Measurements from ENCODE around the gene MAGI2.
A peak's percentile ranks its signal among the peaks of the same experiment; 100 is the strongest.

MAGI2 gene

GRCh38 chr7:78716876-78717275 lies 736.6 kb downstream of the MAGI2 start:
- DNase-seq (ENCODE audit: low read depth): no peak

DNA sequence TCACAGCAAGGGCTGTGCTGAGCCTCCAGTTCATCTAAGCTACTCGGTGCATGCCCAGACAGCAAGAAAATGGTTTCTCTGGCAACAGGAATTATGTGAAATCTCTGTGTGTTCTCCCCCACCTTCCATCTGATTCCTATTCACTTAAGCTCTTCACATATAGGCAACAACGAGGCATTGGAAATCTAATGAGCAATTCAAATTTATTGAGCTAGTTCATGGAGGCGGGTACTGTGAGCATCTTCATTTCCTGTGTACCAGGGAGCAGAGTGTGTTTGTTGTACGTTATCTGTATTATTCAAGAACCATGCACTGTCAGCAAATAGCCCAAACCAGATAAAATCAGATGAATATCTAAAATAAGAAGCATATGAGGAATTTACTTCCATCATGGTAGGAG lies 739.1 kb downstream of the MAGI2 start:
- DNase-seq (ENCODE audit: low read depth): no peak

- no peak for DNase-seq (ENCODE audit: low read depth)
These were observed 741.4 kb downstream of the MAGI2 start for GRCh38 chr7:78712111-78712510.

- DNase-seq (ENCODE audit: low read depth): no peak
These were observed 743.8 kb downstream of the MAGI2 start for GRCh38 chr7:78709658-78710057.

GRCh38 chr7:78704504-78704903 lies 749.0 kb downstream of the MAGI2 start:
- no peak for DNase-seq (ENCODE audit: low read depth)

DNA sequence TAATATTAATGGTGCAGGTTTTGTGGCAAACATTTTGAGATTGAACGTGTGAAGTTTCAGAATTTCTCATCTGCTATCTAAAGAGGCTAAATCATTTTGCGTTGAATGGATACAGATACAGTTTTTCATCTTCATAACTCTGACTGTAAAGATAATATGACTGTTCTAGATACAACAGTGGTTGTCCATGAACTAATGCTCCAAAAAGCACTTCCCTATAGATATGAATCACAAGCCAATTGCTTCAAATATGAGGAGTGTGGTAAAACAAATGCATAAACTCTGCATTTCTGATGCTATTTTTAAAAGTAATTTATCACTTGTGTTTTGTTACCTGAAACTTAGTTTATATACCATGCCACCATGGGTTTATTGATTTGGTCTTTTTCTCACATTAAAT lies 750.1 kb downstream of the MAGI2 start:
- DNase-seq (ENCODE audit: low read depth): no peak

DNA sequence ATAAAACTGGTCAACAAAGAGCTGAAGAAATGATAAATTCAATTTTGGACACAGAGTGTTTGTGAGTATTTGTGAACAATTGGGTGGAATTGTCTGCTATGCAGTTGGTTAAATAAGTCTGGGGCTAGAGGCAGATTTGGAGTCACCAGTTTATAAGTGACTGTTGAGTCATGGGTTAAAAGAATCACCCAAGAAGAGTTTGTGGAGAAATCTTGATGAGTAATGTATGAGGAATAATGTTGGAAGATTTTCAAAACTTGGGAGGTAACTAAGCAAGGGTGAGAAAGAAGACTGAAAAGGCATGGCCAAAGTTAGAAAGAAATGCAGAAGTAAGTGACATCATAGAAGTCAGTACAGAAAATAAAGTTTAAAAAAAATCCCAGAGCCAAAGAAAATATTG lies 750.7 kb downstream of the MAGI2 start:
- peak; percentile 87 for DNase-seq (ENCODE audit: low read depth)

DNA sequence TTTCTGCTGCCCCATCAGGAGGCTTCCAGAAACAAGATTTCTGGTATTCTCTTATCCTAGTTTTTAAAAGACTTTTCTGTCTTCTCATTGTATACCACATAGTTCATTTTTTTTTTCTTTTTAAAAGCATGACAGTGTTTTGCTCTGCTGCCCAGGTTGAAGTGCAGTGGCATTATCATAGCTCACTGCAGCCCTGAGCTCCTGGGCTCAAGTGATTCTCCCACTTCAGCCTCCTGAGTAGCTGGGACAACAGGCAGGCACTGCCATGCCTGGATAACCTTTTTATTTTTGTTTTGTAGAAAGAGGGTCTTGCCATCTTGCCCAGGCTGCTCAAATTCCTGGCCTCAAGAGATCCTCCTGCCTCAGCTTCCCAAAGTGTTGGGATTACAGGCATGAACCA lies 757.6 kb downstream of the MAGI2 start:
- no peak for DNase-seq (ENCODE audit: low read depth)

DNA sequence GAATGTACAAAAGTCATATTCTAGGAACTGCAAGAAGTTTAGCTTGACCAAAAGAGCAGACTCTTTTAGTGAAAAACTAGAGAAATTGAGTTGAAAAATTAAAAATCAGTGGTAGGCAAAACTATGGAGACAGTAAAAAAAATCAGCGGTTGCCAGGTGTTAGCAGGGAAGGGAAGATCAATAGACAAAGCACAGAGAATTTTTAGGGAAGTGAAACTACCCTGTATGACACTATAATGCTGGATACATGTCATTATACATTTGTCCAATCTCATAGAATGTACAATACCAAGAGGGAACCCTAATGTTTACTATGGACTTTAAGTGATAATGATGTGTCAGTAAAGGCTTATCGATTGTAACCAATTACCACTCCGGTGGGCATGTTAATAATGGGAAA lies 761.9 kb downstream of the MAGI2 start:
- no peak for DNase-seq (ENCODE audit: low read depth)

DNA sequence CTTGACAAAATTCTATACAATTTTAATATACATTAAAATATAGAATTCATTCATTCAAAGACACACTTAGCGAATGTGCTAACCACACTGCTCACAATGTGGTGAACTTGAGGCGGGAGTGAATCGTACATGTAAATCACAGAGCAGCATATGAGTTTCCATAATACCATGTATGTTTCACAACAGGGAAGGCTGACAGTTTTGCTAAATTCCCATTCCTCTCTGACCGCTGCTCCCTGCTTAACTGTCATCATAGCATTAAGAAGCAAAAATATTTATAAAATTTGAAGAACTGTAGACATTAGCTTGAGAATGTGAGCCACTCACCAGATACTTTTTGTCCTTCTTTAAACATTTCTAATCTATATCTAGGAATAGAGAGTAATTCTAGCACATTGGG lies 763.3 kb downstream of the MAGI2 start:
- DNase-seq (ENCODE audit: low read depth): no peak

DNA sequence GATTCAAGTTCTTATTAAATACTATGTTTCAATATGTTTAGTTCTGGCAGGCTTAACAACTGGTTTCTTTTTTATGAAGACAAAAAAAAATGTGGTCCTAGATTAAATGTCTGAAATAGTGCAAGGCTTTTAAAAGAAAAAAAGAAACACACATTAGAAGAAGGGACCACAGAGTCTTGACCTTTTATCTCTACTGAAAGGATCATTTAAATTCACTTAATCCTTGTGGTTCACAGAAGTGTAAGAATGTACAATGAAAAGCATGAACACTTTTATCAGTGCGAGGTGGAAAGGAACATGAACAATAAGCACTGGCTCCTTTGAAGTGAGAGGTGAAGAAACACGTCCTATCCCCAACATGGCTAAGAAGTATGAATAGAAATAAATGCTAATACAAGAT lies 765.1 kb downstream of the MAGI2 start:
- DNase-seq (ENCODE audit: low read depth): no peak

DNA sequence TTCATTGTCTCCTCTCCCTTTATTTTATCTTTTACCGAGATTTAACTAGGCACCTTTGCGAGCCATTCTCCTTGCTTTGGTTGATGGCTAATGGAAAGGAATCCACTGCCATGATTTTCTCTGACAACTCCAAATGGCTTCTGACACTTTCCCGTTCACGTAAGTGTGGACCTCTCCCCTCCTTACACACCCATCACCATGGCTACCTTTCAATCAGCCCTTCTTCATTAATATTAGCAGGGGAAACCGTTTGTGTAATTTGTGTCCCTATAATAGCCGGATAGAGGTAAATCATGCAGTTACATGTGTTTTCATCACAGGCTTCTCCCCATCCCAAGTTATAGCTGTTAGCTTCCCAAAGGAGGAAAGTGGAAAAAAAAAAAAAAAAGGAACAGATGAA lies 767.3 kb downstream of the MAGI2 start:
- no peak for DNase-seq (ENCODE audit: low read depth)

GRCh38 chr7:78684201-78684600 lies 769.3 kb downstream of the MAGI2 start:
- no peak for DNase-seq (ENCODE audit: low read depth)

DNA sequence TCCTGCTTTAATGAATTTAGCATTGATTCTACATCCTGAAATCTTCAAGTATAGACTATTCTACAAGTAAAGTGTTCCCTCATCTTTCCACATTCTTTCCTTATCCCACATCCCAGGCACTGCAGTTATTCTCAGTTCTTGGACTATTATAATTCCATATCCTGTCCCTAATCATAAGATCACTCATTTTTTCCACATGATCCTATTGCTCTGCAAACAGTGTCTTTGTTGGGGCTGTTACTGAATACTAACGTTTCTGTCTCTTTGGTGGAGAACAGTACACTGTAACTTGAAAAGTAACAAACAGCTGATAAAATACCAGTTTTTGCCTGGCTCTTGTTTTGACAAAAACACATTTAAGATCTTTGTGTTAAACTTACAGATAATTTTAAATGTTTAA lies 769.9 kb downstream of the MAGI2 start:
- DNase-seq (ENCODE audit: low read depth): no peak

- DNase-seq (ENCODE audit: low read depth): no peak
These were observed 774.2 kb downstream of the MAGI2 start for GRCh38 chr7:78679112-78679876.

DNA sequence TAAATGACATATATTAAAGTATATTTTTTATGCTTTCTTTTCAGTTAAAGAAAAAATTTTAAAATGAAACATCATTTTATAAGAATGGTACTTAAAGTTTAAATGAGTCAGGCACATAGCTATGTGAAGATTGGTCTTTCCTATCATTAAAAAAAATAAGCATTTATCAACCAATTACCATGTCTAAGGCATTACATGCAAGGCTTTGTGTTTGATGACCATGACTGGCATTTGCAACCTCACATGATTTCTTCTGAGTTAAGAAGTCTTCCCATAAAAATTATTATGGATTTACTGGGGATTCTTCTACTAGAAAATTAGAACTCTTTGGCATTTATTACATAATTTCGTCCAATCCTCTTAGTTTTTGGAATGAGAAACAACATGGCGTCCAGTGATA lies 776.1 kb downstream of the MAGI2 start:
- DNase-seq (ENCODE audit: low read depth): no peak

DNA sequence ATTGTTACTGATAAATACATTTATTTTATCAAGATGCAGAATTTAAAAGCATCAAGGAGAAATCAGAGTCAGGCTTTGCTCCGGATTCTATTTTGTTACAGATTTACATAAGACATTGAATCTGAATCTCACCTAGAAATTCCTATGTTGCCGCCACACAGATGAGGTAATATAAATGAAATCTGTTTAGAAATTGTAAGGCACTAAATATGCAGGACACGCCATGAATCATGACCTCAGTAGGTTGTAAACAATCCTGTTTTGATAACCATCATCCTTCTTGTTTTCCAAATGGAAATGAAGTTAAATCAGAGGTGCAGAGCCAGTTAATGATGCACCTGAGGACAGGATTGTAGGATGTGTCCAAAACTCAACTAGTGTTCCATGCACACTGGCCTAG lies 778.0 kb downstream of the MAGI2 start:
- DNase-seq (ENCODE audit: low read depth): no peak

GRCh38 chr7:78673272-78673671 lies 780.2 kb downstream of the MAGI2 start:
- DNase-seq (ENCODE audit: low read depth): no peak

DNA sequence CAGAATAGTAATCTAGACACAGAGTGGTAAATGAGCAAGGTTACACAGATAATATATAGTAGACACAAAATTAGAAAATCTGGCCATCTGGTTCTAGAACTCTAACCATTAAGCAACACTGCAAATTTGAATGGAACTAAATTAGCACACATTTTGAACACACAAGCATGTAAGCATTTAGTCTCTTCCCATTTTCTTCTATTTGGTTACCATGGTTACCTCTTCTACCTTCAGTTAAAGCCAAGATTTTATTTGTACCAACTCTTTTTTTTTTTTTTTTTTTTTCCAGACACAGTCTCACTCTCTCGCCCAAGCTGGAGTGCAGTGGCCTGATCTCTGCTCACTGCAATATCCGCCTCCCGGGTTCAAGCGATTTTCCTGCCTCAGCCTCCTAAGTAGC lies 790.5 kb downstream of the MAGI2 start:
- no peak for DNase-seq (ENCODE audit: low read depth)

DNA sequence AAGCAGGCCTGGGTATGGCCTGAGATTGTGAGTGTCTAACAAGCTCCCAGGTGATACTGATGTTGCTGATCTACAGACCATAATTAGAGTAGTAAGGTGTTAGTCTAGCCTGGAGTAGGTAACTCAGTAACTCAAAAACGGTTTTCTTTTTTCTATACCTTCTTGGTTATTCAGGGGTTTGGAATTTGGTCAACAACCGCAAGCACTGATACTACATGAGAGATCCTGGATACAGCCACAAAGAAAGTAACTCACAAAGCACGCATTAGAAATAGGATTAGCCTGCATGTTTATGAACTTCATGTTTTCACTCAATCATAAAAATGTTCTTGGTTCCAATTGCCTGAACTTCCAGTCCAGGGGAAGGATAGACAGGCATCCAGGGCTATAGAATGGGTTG lies 803.5 kb downstream of the MAGI2 start:
- no peak for DNase-seq (ENCODE audit: low read depth)

GRCh38 chr7:78649236-78649635 lies 804.2 kb downstream of the MAGI2 start:
- no peak for DNase-seq (ENCODE audit: low read depth)

DNA sequence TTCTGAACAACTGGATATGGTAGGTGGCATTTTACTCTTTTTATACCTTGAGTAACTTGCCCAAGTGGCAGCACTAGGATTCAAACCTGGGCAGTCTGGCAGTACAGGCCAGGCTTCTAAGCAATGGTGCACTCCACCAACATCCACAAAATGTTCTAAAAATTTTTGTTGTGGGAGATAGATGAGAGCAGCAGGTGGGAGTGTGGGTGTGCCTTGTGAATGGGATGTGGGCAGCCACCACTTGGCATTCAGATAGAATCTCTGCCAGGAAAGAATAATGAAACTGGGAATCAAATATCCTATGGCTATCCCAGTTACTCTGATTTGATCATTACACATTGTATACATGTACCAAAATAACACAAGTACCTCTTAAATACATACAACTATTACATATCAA lies 810.7 kb downstream of the MAGI2 start:
- no peak for DNase-seq (ENCODE audit: low read depth)

- no peak for DNase-seq (ENCODE audit: low read depth)
These were observed 815.1 kb downstream of the MAGI2 start for GRCh38 chr7:78638364-78638763.

- DNase-seq (ENCODE audit: low read depth): no peak
These were observed 816.7 kb downstream of the MAGI2 start for GRCh38 chr7:78636727-78637126.
